H9 (cell line): ENCODE data around the gene MED31. TPM values are rescaled to one million over a fixed set of nuclear protein-coding genes. Genes with fewer than 3 reads are reported as not detected.

Source experiments
- DNase-seq: peaks from one replicate; pipeline ENCODE4 v3.0.0-alpha.2; 2017
- H2AFZ ChIP-seq: one replicate; pipeline ENCODE4 v1.6.1; 2013; ENCODE audit warnings: mild to moderate bottlenecking, low read length, control low read depth, moderate library complexity
- H2AK5ac ChIP-seq: 2 replicates; pipeline ENCODE4 v1.6.1; 2013; ENCODE audit warnings: low read length, control low read depth, mixed read lengths; ENCODE audit not compliant: insufficient read length
- H2BK120ac ChIP-seq: one replicate; pipeline ENCODE4 v1.6.1; 2013; ENCODE audit warnings: low read depth, mild to moderate bottlenecking, low read length, control low read depth, inconsistent platforms; ENCODE audit not compliant: poor library complexity, severe bottlenecking
- H2BK12ac ChIP-seq: 2 replicates; pipeline ENCODE4 v1.6.1; 2013; ENCODE audit warnings: low read length, control low read depth, mixed read lengths, low read depth; ENCODE audit not compliant: insufficient read length
- H2BK15ac ChIP-seq: 2 replicates; pipeline ENCODE4 v1.6.1; 2013; ENCODE audit warnings: low read depth, low read length, control low read depth
- H2BK20ac ChIP-seq: one replicate; pipeline ENCODE4 v1.6.1; 2013; ENCODE audit warnings: low read depth, mild to moderate bottlenecking, low read length, control low read depth, inconsistent platforms; ENCODE audit not compliant: poor library complexity, severe bottlenecking
- H2BK5ac ChIP-seq: 2 replicates; pipeline ENCODE4 v1.6.1; 2013; ENCODE audit warnings: low read length, control low read depth, mixed read lengths; ENCODE audit not compliant: insufficient read length
- H3K14ac ChIP-seq: 2 replicates; pipeline ENCODE4 v1.6.1; 2013; ENCODE audit warnings: low read length, control low read depth; ENCODE audit not compliant: insufficient read depth
- H3K18ac ChIP-seq: 2 replicates; pipeline ENCODE4 v1.6.1; 2013; ENCODE audit warnings: low read depth, mild to moderate bottlenecking, mixed read lengths, low read length, control low read depth; ENCODE audit not compliant: insufficient read length
- H3K23ac ChIP-seq: 2 replicates; pipeline ENCODE4 v1.6.1; 2013; ENCODE audit warnings: low read length, control low read depth, mixed read lengths, low read depth; ENCODE audit not compliant: insufficient read length
- H3K23me2 ChIP-seq: 2 replicates; pipeline ENCODE4 v1.6.1; 2013; ENCODE audit warnings: low read depth, mild to moderate bottlenecking, mixed read lengths, low read length, control low read depth; ENCODE audit not compliant: insufficient read length, poor library complexity, severe bottlenecking
- H3K27ac ChIP-seq: 2 replicates; pipeline ENCODE4 v1.5.1; 2013; ENCODE audit warnings: low read length, control low read depth, mixed read lengths, low read depth; ENCODE audit not compliant: insufficient read length
- H3K27me3 ChIP-seq: 2 replicates; pipeline ENCODE4 v1.6.1; 2013; ENCODE audit warnings: low read length, control low read depth, inconsistent platforms; ENCODE audit not compliant: insufficient read depth
- H3K4ac ChIP-seq: 2 replicates; pipeline ENCODE4 v1.6.1; 2013; ENCODE audit warnings: low read depth, mild to moderate bottlenecking, control low read depth, inconsistent platforms, low read length, moderate library complexity
- H3K4me1 ChIP-seq: 2 replicates; pipeline ENCODE4 v1.6.1; 2013; ENCODE audit warnings: low read length, control low read depth, inconsistent platforms; ENCODE audit not compliant: insufficient read depth
- H3K4me2 ChIP-seq: 2 replicates; pipeline ENCODE4 v1.6.1; 2013; ENCODE audit warnings: low read length, control low read depth, mixed read lengths; ENCODE audit not compliant: insufficient read length, insufficient read depth
- H3K56ac ChIP-seq: 2 replicates; pipeline ENCODE4 v1.6.1; 2013; ENCODE audit warnings: low read depth, mild to moderate bottlenecking, mixed read lengths, low read length, control low read depth; ENCODE audit not compliant: insufficient read length
- H3K79me1 ChIP-seq: 2 replicates; pipeline ENCODE4 v1.6.1; 2013; ENCODE audit warnings: low read depth, mild to moderate bottlenecking, moderate library complexity, low read length, control low read depth, inconsistent platforms; ENCODE audit not compliant: insufficient read depth, poor library complexity, severe bottlenecking
- H3K79me2 ChIP-seq: 2 replicates; pipeline ENCODE4 v1.6.1; 2013; ENCODE audit warnings: low read length, control low read depth, inconsistent platforms; ENCODE audit not compliant: insufficient read depth
- H3K9ac ChIP-seq: 2 replicates; pipeline ENCODE4 v1.6.1; 2013; ENCODE audit warnings: low read length, control low read depth, mixed read lengths; ENCODE audit not compliant: insufficient read length; ENCODE audit errors: extremely low read depth
- H3K9me3 ChIP-seq: one replicate; pipeline ENCODE4 v1.6.1; 2013; ENCODE audit warnings: low read depth, low read length, inconsistent platforms; ENCODE audit not compliant: control insufficient read depth
- H3T11ph ChIP-seq: one replicate; pipeline ENCODE4 v1.6.1; 2013; ENCODE audit warnings: mild to moderate bottlenecking, low read length, control low read depth, inconsistent platforms
- H4K20me1 ChIP-seq: one replicate; pipeline ENCODE4 v1.6.1; 2013; ENCODE audit not compliant: control insufficient read depth, insufficient read length, insufficient read depth
- H4K5ac ChIP-seq: 2 replicates; pipeline ENCODE4 v1.6.1; 2013; ENCODE audit warnings: low read depth, mild to moderate bottlenecking, mixed read lengths, low read length, control low read depth; ENCODE audit not compliant: insufficient read length
- H4K8ac ChIP-seq: replicated peaks from 2 replicates; pipeline ENCODE4 v1.6.1; 2013; ENCODE audit warnings: low read length, control low read depth, mixed read lengths, low read depth; ENCODE audit not compliant: insufficient read length
- H4K91ac ChIP-seq: 2 replicates; pipeline ENCODE4 v1.6.1; 2013; ENCODE audit warnings: low read depth, mild to moderate bottlenecking, moderate library complexity, mixed read lengths, low read length, control low read depth; ENCODE audit not compliant: insufficient read length
- H3K27ac Mint-ChIP-seq, 3 experiments: 2 replicates in 2 of 3; 3 replicates in 1 of 3; pipeline ENCODE4 v1.8.0; 2020 to 2021; ENCODE audit warnings: mixed read lengths in 3 of 3, mild to moderate bottlenecking in 1 of 3, moderate library complexity in 1 of 3
- H3K27me3 Mint-ChIP-seq: 2 replicates; pipeline ENCODE4 v1.8.0; 2021; ENCODE audit warnings: low read depth, mild to moderate bottlenecking, moderate library complexity, mixed read lengths
- H3K36me3 Mint-ChIP-seq, 3 experiments: 2 replicates in 2 of 3; 3 replicates in 1 of 3; pipeline ENCODE4 v1.8.0; 2020 to 2021; ENCODE audit warnings: low read depth in 3 of 3, mixed read lengths in 3 of 3; ENCODE audit not compliant: insufficient read depth in 1 of 3
- H3K4me1 Mint-ChIP-seq, 2 experiments: 2 replicates each; pipeline ENCODE4 v1.8.0; 2020; ENCODE audit warnings: mixed read lengths in 2 of 2
- H3K4me3 Mint-ChIP-seq, 2 experiments: 2 replicates in 1 of 2; 3 replicates in 1 of 2; pipeline ENCODE4 v1.8.0; 2020 to 2021; ENCODE audit warnings: mild to moderate bottlenecking in 2 of 2, mixed read lengths in 2 of 2, moderate library complexity in 1 of 2
- H3K9me3 Mint-ChIP-seq, 2 experiments: 2 replicates in 1 of 2; 3 replicates in 1 of 2; pipeline ENCODE4 v1.8.0; 2020; ENCODE audit warnings: mild to moderate bottlenecking in 2 of 2, mixed read lengths in 2 of 2, moderate library complexity in 1 of 2
- CTCF ChIP-seq: fragments of 200-600 bp; sonication (generic); conservative IDR thresholded peaks from 3 replicates; pipeline ENCODE4 v1.8.0; 2021; ENCODE audit warnings: antibody characterized with exemption, mild to moderate bottlenecking
- WGBS: extraction: QIAGEN DNeasy Blood & Tissue Kit; methylation state at CpG from one replicate; pipeline ENCODE4 v1.1.7; 2013; ENCODE audit warnings: missing lambda C conversion rate, low lambda C conversion rate, mixed read lengths; ENCODE audit not compliant: insufficient read length; ENCODE audit errors: extremely low coverage; 5-methylcytosine and 5-hydroxymethylcytosine counted together
- total RNA-seq: library from RNA; stranded (reverse); gene quantifications from 2 replicates; pipeline ENCODE4 v1.2.1, GENCODE V29; 2021

MED31 gene
- total RNA-seq, 1 experiment from 2014 or later = 11.8 TPM

- H3K27me3 Mint-ChIP-seq = no peaks in the 10 kb centered on the region; the same call in 1 of the 2 replicates
- Histone ChIP-seq H3K27me3 (no peaks in the 10 kb centered on the region), H2BK120ac (no peak overlapping the region), H3K18ac (no peak overlapping the region), H3K9ac (no peak overlapping the region), H3K27ac (no peak overlapping the region), H2AK5ac (no peak overlapping the region), H4K5ac (no peak overlapping the region), H4K8ac (no peak overlapping the region), H3K79me1 (peaks cover 3% of the 10 kb centered on the region), H3K14ac (no peak overlapping the region), H4K20me1 (no peaks in the 10 kb centered on the region), H2BK12ac (no peak overlapping the region), H3K9me3 (no peaks in the 10 kb centered on the region), H3K4me2 (no peak overlapping the region), H2AFZ (no peak overlapping the region), H3K23ac (no peak overlapping the region), H3K79me2 (peaks cover 2% of the 10 kb centered on the region; the same call in 1 of the 2 replicates), H2BK5ac (no peak overlapping the region), H4K91ac (no peak overlapping the region), H2BK20ac (no peak overlapping the region), H3T11ph (no peak overlapping the region), H3K56ac (no peak overlapping the region), H3K4me1 (no peaks in the 10 kb centered on the region), H3K23me2 (peaks cover 18% of the 10 kb centered on the region), H2BK15ac (no peak overlapping the region), H3K4ac (no peak overlapping the region)
- no peak for TF ChIP-seq CTCF
- no CpG with 5 or more reads among the region's 2 CpGs for WGBS
- peaks cover 3 to 40% (median 33%) of the 10 kb centered on the region in 3 experiments; a peak in 6 of 7 replicates for H3K36me3 Mint-ChIP-seq
- H3K9me3 Mint-ChIP-seq = no peaks in the 10 kb centered on the region
- H3K4me3 Mint-ChIP-seq = peak overlapping the region; percentile 60 to 94; a peak in 3 of 5 replicates
- DNase-seq = no peak
- H3K27ac Mint-ChIP-seq = no peak overlapping the region
- H3K4me1 Mint-ChIP-seq = peaks cover 15 to 16% of the 10 kb centered on the region in 2 experiments
These were observed 8.8 kb downstream of the MED31 start for GRCh38 chr17:6642592-6642991.
